GM19438 (cell line): ENCODE results near the gene RHO.

Experiments used
- ATAC-seq: cut with Tn5 transposase; IDR thresholded peaks from one replicate; pipeline ENCODE4 v1.9.1; 2021; ENCODE audit warnings: low read depth; ENCODE audit not compliant: unreplicated experiment

RHO gene

GRCh38 chr3:129574206-129574605 lies 45.8 kb downstream of the RHO start:
- ATAC-seq = no peak

GRCh38 chr3:129575233-129575996 lies 47.0 kb downstream of the RHO start:
- no peak for ATAC-seq

GRCh38 chr3:129575997-129576384 lies 47.6 kb downstream of the RHO start:
- no peak for ATAC-seq

- ATAC-seq = peak; percentile 68
Measured at GRCh38 chr3:129576514-129577352, 48.3 kb downstream of the RHO start.

GRCh38 chr3:129577366-129577765 lies 48.9 kb downstream of the RHO start:
- no peak for ATAC-seq

GRCh38 chr3:129577925-129578786 lies 49.7 kb downstream of the RHO start:
- no peak for ATAC-seq

- ATAC-seq = no peak
Measured at GRCh38 chr3:129579991-129580390, 51.6 kb downstream of the RHO start.

DNA sequence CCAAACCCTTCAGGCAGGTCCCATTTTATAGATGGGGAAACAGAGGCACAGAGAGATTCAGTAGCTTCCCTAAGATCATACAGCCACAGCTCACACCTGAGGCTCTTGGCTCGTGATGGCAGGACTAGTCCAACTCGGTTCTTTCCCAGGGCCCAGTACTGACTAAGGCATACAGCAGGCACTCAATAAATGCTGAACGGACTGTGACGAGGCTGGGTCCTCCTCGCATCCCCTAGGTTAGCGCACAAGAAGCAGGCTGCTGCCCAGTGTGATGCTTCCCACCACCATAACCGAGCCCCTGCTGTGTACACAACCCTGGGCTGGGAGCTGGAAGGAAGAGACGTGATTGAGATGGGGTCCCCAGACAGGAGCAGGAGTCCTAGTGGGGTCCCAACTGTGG lies 53.2 kb downstream of the RHO start:
- ATAC-seq = no peak

- ATAC-seq = no peak
Measured at GRCh38 chr3:129582799-129583198, 54.4 kb downstream of the RHO start.

DNA sequence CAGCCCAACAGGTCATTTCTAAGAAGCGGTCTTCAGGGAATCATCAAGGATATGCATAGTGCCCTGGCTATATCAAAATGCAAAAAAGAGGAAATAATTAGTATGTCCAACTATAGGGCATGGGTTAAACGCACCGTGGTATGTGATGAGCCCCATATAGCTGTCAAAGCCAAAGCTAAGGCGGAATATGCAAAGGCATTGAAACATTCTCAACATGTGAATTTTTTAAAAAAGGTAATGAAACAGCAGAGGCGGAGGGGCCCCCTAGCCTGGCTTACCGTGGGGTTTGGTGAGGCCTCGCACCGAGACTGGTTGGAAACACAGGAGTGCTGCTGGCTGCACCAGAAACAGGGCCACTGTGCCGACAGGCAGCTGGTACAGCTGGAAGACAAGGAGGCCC lies 54.9 kb downstream of the RHO start:
- ATAC-seq = no peak

DNA sequence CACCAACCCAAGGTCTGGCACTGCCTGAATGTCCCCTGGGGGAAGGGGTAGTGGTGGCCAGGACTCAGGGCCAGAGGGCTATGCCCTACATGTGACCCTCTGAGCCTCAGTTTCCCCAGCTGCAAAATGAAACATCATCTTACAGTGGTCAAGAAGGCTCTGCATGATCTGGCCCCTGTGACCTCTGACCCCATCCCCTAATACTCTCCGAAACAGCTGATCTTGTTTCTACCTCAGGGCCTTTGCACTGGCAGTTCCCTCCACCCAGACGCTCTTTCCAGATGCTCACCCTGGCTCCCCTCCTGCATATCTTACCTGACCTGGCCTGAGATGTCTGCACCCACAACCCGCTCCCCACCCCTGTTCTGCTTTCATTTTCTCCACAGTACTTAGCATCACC lies 56.2 kb downstream of the RHO start:
- no peak for ATAC-seq
